Activated effector memory CD4-positive, alpha-beta T cell treated with anti-CD3 and anti-CD28 coated beads, Interleukin-2, amount 50 U/mL, for 16 hours (primary cell): ENCODE measurements around the gene RNF168.
"Not testable (repeated sequence)": the region's sequence is repeated elsewhere in the genome, so short reads cannot be mapped to it uniquely, and the experiment has no call there.

Source experiments
- DNase-seq: peaks from one replicate; pipeline ENCODE4 v3.0.0-alpha.2; 2020

RNF168 gene

DNA sequence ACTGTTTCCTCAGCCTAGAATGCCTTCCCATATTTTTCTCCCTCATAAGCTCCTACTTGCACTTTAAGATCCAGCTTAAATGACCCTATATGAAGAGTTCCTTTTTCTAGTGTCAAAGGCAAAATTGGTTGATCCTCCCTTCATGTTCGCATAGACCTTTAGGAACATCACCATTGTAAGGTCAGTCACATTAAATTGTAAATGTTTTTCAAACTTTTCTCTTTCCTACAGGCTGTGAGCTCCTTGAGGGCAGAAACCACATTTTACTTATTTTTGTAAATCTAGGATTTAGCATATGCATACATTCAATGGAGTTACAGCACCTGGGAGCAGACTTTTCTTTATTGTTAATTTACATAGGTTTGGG is 10.8 kb upstream of the RNF168 start:
- DNase-seq: no peak

DNA sequence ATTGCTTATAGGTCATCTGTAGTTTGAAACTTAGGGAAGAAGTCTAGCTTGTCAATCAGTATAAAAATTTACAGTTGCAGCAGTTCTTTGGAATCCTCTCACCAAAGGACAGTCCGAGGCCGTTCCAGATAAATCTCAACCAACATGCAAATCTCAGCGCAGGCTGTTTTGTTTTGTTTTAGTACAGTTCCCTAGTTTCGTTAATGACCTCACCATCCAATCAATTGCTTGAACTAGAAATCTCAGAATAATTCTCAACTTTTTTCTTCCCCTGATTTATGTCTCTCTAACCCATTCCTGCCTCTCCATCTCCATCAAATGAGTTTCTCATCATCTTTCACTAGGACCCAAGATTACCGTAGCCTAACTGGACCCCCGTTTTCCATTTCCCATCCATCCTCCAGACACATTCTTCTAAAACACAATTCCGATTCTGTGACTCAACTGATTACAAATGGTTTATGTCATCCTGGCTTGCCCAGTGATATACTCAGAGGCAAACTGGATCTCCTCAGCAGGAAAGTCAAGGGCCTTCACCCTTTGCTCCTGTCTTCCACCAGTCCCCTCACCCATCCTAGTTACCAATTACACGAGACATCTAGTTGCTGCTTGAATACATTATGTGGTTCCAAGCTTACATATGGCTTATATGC is 10.3 kb upstream of the RNF168 start:
- no peak for DNase-seq

DNA sequence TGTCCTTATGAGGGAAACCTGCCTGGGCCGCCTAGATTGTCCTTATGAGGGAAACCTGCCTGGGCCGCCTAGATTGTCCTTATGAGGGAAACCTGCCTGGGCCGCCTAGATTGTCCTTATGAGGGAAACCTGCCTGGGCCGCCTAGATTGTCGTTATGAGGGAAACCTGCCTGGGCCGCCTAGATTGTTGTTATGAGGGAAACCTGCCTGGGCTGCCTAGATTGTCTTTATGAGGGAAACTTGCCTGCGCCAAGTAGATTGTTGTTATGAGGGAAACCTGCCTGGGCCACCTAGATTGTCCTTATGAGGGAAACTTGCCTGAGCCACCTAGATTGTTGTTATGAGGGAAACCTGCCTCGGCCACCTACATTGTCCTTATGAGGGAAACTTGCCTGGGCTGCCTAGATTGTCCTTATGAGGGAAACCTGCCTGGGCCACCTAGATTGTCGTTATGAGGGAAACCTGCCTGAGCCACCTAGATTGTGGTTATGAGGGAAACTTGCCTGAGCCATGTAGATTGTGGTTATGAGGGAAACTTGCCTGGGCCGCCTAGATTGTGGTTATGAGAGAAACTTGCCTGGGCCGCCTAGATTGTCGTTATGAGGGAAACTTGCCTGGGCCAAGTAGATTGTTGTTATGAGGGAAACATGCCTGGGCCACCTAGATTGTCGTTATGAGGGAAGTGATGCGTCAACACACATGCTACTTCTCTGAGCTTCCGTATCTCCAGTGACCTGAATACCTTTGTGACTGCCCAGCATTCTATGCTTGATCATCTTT is 8.3 kb upstream of the RNF168 start:
- DNase-seq: not testable (repeated sequence)

DNA sequence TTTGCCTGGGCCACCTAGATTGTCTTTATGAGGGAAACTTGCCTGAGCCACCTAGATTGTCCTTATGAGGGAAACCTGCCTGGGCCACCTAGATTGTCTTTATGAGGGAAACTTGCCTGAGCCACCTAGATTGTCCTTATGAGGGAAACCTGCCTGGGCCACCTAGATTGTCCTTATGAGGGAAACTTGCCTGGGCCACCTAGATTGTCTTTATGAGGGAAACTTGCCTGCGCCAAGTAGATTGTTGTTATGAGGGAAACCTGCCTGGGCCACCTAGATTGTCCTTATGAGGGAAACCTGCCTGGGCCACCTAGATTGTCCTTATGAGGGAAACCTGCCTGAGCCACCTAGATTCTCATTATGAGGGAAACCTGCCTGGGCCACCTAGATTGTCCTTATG is 7.5 kb upstream of the RNF168 start:
- not testable (repeated sequence) for DNase-seq

DNA sequence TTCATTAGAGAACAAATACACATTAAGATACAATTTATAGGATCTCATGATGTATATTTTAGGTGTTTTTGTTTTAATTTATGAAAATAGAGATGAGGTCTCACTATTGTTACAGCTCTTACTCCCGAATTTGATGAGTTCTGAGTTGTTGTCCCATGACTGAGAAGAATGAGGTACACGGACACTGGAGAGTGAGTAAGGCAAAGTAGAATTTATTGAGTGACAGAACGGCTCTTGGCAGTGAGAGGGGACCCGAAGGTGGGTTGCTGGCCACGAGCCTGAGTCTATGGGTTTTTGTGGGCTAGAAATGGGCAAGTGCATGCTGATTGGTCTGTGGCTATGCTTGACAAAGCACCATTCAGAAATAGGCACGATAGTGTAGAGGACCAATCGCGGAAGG is 3.1 kb upstream of the RNF168 start:
- no peak for DNase-seq

DNA sequence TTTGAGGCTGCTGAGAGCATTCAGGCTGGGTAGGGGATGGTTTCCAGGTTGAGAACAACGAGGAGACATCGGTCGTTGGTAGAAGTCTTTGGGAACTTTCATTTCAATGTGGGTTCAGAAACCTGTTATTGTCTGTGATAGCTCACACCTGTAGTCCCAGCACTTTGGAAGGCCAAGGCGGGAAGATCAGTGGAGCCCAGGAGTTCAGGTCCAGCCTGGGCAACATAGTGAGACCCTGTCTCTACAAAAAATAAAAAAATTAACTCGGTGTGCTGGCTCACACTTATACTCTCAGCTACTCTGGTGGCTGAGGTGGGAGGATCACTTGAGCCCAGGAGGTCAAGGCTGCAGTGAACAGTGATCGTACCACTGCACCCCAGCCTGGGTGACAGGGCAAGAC is 988 bp upstream of the RNF168 start:
- DNase-seq: no peak

DNA sequence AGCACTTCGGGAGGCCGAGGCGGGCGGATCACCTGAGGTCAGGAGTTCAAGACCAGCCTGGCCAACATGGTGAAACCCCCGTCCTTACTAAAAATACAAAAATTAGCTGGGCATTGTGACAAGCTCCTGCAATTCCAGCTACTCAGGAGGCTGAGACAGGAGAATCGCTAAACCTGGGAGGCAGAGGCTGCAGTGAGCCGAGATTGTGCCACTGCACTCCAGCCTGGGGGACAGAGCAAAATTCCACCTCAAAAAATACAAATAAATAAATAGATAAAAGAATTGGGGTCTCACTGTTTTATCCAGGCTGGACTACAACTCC is 470 bp upstream of the RNF168 start:
- DNase-seq: not testable (repeated sequence)

DNA sequence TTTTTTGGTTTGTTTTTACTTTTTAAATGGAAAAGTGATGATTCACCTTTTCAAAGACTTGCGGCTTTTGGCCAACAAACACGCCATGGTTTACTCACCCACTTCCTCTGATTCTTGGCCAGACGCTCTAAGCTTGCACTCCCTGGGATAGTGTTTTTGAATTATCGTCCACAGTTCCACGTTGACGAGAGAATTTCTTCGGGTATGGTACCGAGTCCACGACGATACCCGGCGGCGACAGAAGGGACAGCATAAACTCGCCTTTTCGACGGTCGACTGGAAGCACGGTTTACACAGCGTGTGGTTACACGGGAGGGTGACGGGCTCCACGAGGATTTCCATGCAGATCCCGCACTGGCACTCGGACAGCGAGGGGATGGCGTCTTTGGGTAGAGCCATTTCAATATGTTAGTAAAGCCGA is 783 bp downstream of the RNF168 start:
- peak; percentile 85 for DNase-seq

DNA sequence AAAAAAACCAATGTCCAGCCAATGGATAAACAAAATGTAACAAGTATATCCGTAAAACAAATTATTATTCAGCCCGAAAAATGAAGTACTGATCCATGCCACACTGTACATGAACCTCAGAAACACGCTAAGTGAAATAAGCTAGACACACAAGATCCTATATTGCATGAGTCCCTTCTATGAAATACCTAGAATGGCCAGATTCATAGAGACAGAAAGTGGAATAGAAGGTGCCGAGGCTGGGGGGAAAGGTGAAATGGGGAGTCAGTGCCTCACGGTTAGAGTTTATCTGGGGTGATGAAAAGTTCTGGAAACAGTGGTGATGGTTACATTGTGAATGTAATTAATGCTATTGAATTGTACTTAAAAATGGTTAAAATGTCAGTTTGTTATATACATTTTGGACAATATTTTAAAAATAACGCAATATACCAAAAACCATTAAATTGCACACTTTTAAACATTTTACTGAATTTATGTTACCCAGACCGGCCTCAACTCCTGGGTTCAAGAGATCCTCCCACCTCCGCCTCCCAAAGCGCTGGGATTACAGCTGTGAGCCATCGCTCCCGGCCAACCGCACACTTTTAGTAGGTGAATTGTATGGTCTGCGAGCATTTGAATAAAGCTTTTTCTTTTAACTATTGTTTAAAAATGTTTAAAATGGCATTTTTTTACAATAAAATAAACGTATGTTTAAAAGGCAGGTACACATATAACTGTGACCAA is 2.1 kb downstream of the RNF168 start:
- peak; percentile 65 for DNase-seq

DNA sequence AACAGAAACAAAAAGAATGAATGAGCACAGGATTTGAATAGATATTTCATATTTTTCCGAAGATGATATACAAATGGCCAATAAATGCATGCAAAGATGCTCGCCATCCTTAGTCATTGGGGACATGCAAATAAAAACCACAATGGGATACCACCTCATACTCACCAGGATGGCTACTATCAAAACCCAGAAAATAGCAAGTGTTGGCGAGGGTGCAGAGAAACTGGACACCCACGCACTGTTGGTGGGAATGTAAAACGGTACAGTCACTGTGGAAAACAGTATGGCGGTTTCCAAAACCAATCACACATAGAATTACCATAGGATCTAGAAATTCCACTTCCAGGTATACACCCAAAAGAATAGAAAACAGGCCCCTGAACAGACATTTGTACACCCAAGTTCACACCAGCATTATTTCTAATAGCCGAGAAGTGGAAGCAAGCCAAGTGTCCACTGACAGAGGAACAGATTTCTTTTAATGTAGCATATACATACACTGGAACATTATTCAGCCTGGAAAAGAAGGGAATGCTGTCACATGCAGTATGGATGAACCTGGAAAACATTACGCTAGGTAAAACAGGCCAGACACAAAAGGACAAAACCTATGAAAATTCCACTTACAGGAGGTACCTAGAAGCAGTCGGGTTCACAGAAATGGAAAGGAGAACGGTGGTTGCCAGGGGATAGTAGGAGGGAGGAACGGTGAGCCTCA is 3.6 kb downstream of the RNF168 start:
- peak; percentile 66 for DNase-seq

DNA sequence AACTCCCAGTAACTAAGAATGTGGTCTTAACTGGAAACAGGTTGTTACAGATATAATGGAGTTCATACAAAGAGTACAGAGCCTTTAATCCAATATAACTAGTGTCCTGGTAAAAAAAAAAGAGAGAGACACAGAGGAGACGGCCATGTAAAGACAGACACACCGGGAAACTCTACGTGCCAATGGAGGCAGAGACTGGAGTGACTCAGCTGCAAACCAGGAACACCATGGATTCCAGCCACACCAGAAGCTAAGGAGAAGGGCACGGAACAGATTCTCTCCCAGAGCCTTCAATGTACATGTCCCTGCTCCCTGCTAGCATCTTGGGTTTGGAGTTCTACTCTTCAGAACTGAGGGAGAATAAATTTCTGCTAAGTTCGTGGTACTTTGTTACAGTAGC is 4.5 kb downstream of the RNF168 start:
- no peak for DNase-seq

DNA sequence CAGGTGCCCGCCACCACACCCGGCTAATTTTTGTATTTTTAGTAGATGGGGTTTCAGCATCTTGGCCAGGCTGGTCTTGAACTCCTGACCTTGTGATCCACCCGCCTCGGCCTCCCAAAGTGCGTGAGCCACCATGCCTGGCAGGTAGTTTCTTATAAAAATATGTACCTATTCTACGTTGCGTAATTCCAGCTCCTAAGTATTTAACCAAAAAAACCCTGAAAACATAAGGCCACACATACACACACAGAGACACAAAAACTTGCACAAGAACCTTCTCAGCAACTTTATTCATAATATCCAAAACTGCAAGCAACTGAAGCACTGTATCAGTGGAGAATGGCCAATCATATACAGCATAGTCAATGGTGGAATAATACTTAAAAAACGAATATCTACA is 5.3 kb downstream of the RNF168 start:
- DNase-seq: no peak

DNA sequence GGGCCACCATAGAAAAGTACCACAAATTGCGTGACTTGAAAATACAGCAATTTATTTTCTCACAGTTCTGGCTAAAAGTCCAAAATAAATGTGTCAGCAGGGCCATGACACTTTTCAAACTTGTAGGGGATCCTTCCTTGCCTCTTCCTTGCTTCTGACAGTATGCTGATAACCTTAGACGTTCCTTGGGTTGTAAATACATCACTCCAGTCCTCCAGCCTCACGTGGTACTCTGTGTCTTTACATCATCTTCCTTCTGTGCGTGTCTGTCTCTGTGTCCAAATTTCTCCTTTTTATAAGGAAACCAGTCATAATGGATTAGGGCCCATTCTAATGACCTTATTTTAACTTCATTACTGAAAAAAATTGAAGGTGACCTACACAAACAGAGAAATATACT is 7.4 kb downstream of the RNF168 start:
- no peak for DNase-seq

DNA sequence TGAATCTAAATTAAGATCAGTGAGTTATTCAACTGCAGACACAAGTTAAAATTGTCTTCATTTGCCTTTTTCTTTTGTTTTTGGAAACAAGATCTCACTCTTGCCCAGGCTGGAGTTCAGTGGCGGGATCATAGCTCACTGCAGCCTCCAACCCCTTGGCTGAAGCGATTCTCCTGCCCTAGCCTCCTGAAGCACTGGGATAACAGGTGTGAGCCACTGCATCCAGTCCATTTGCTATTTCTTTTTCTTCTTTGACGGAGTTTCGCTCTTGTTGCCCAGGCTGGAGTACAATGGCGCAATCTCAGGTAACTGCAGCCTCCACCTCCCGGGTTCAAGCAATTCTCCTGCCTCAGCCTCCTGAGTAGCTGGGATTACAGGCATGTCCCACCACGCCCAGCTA is 10.3 kb downstream of the RNF168 start:
- no peak for DNase-seq

DNA sequence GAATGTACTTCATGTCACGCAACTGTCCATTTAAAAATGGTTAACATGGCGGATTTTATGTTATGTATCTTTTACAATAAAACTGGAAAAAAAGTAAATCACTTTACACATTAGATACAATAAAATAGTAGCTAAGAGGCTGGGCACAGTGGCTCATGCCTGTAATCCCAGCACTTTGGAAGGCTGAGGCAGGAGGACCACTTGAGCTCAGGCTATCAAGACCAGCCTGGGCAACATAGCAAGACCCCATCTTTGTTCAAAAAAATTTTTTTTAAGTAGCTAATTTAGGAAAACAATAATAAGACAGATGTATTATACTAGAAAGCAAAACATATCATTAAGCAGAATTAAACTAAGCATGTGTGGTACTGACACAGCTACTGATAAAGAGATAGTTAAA is 11.5 kb downstream of the RNF168 start:
- no peak for DNase-seq

DNA sequence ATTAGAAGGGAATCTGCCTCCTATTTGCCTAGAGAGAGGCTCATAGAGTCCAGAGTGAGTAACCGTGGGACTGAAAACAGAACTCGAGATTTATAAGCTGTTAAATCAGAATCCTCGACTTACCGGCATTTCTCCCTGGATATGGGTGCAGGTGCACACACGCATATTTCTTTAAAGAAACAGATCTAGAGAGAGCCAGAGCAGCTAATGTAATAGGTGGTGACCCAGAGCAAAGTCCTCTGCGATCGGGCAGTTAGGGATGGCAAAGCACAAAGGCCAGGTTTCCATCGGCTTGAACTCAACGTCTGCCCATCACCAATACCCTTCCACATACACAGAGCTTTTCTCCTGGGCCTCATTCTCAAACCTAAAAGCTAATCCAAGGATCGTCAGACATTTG is 13.8 kb downstream of the RNF168 start:
- no peak for DNase-seq

DNA sequence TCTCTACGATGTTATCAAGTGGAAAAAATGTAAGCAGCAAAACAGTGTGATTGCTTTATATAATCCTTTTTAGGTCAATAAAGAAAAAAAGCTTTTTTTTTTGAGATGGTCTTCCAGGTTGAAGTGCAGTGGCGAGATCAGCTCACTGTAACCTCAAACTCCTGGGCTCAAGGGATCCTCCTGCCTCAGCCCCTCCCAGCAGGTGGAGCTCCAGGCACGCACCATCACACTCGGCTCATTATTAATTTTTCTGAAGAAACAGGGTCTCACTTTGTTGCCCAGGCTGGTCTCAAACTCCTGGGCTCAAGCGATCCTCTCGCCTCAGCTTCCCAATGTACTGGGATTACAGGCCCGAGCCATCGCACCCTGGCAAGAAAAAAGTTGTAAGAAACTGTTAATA is 17.3 kb downstream of the RNF168 start:
- peak; percentile 73 for DNase-seq

DNA sequence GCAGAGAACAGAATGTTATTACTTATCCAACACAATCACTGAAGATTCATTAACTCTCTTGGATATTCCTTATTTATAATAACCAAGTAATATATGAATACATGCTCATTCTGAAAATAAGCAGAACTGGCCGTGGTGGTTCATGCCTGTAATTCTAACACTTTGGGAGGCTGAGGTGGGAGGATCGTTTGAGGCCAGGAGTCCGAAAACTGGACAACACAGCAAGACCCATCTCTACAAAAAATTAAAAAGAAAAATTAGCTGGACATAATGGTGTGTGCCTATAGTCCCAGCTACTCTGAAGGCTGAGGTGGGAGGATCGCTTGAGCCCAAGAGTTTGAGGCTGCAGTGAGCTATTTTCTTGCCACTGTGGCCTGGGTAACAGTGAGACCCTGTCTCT is 25.9 kb downstream of the RNF168 start:
- no peak for DNase-seq

DNA sequence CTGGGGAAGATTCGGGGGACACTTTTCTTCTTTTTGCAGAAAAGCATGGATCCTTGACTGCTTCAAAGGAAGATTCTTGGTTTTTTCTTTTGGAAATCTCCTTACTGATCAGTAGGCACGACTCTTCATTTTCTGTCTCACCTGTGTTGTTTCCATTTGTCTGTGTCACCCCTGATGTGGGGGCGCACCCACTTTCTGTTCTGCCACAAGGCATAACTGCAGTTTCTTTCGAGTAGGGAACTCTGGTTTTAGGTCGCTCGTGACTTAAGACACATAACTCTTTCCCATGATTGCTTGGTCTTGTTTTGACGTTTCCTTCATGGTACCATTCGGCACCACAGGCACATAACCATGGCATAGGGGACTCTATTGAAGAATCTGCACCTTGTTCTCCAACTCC is 31.3 kb downstream of the RNF168 start:
- DNase-seq: no peak

DNA sequence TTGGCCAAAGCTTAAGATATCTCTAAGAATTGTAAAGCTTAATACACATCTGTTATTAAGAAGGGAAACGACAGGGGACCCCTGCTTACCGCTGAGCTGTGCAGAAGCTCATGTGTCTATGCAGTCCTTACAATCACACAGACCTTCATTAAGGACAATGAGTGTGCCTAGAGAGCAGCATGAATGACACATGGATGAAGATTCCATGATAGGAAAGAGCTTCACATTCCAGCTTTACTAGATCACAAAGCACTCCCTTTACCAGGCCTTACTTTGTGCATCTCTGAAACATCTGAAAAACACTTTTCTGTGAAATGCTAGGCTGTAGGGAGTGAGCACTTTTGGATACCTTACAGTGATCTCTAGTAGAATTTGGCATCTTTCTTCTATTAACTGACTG is 32.0 kb downstream of the RNF168 start:
- DNase-seq: no peak

DNA sequence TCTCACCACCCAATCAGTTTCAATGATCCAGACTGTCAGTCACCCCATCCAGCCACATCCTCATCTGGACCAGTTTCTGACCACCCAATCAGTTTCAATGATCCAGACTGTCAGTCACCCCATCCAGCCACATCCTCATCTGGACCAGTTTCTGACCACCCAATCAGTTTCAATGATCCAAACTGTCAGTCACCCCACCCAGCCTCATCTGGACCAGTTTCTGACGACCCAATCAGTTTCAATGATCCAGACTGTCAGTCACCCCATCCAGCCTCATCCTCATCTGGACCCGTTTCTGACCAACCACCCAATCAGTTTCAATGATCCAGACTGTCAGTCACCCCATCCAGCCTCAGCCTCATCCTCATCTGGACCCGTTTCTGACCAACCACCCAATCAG is 33.4 kb downstream of the RNF168 start:
- not testable (repeated sequence) for DNase-seq

DNA sequence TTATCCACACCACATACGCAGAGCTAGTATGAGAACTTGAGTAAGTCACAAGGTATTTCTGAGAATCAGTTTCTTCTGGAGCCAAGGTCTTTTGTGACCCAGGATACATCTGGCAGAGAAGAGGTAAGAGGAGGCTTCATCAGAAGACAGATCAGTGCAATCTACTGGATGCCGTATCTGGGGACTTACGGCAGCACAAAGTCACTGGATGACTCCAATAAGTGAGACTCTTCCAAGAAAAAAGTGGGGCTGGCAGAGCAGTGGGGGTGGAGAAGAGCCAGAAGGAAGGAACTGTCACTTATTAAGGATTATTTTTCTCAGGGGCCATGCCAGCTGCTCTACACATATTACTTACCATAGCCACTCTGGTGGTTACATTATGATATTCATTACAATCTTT is 39.8 kb downstream of the RNF168 start:
- DNase-seq: no peak

DNA sequence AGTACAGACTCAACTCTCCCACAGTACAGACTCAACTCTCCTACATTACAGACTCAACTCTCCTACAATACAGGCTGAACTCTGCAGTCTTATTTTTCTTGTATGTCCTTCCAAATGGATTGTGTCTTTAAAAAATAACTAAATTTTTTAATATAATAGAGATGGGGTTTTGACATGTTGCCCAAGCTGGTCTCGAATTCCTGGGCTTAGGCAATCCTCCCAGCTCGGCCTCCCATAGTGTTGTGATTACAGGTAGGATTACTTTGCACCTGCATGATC is 40.2 kb downstream of the RNF168 start:
- no peak for DNase-seq
